ENCODE data around the gene GRB2.

DNA sequence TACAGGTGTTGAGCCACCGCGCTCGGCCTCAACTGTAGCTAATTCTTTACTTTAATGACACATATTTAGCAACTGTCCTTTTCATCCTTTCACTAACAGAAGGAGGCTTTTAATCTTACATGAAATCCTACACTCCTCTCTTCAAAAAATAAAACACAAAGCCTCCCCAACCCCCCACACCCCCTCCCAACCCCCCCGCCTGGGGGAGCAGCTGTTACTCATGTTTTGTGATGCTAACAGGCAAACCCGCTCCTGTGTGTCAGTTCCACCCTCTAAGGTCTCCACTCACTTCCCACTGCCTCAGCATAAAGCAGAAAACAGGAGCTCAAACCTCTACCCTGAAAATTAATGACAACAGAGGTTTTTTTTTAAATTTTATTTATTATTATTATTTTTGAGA is 60.8 kb downstream of the GRB2 start:
- TF ChIP-seq, protein P1, sequence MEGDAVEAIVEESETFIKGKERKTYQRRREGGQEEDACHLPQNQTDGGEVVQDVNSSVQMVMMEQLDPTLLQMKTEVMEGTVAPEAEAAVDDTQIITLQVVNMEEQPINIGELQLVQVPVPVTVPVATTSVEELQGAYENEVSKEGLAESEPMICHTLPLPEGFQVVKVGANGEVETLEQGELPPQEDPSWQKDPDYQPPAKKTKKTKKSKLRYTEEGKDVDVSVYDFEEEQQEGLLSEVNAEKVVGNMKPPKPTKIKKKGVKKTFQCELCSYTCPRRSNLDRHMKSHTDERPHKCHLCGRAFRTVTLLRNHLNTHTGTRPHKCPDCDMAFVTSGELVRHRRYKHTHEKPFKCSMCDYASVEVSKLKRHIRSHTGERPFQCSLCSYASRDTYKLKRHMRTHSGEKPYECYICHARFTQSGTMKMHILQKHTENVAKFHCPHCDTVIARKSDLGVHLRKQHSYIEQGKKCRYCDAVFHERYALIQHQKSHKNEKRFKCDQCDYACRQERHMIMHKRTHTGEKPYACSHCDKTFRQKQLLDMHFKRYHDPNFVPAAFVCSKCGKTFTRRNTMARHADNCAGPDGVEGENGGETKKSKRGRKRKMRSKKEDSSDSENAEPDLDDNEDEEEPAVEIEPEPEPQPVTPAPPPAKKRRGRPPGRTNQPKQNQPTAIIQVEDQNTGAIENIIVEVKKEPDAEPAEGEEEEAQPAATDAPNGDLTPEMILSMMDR (IDR thresholded peaks at IDR 0.05): no peak
- TF ChIP-seq POLR2A (IDR thresholded peaks at IDR 0.05): no peak

Measured in Peyer's patch (tissue), 4 donors.